SJSA1 (cell line): ENCODE measurements around the gene PLEKHG2. TPM values are rescaled to one million over a fixed set of nuclear protein-coding genes. Genes with fewer than 3 reads are reported as not detected.
A peak's percentile ranks its signal among the peaks of the same experiment; 100 is the strongest.

Source experiments
- DNase-seq, 2 experiments: peaks; one replicate each; pipeline ENCODE4 v3.0.0-alpha.2; 2015 to 2020; ENCODE audit warnings: low spot score in 2 of 2, low read depth in 1 of 2
- H3K27ac ChIP-seq: fragments of 250-450 bp; sonication (Bioruptor Pico); 2 replicates; pipeline ENCODE4 v1.5.1; 2020; ENCODE audit warnings: mild to moderate bottlenecking, moderate library complexity
- H3K27me3 ChIP-seq: fragments of 250-450 bp; sonication (Bioruptor Pico); replicated peaks from 2 replicates; pipeline ENCODE4 v1.5.1; 2020; ENCODE audit warnings: mild to moderate bottlenecking, moderate library complexity
- H3K36me3 ChIP-seq: fragments of 250-450 bp; sonication (Bioruptor Pico); 2 replicates; pipeline ENCODE4 v1.5.1; 2020; ENCODE audit warnings: mild to moderate bottlenecking
- H3K4me1 ChIP-seq: fragments of 250-450 bp; sonication (Bioruptor Pico); replicated peaks from 2 replicates; pipeline ENCODE4 v1.6.1; 2021; ENCODE audit warnings: mild to moderate bottlenecking
- H3K4me3 ChIP-seq: fragments of 250-450 bp; sonication (Bioruptor Pico); 2 replicates; pipeline ENCODE4 v1.5.1; 2020; ENCODE audit warnings: mild to moderate bottlenecking
- H3K9me3 ChIP-seq: fragments of 250-450 bp; sonication (Bioruptor Pico); replicated peaks from 2 replicates; pipeline ENCODE4 v1.5.1; 2020; ENCODE audit warnings: mild to moderate bottlenecking
- total RNA-seq: library from RNA; depleted of rRNA; stranded (reverse); fragments of >200 nt; shearing (Covaris generic); gene quantifications from 2 replicates; pipeline ENCODE4 v1.2.3, GENCODE V29; 2014

The PLEKHG2 gene
- total RNA-seq, 1 experiment from 2014 or later = 17.9 TPM

DNA sequence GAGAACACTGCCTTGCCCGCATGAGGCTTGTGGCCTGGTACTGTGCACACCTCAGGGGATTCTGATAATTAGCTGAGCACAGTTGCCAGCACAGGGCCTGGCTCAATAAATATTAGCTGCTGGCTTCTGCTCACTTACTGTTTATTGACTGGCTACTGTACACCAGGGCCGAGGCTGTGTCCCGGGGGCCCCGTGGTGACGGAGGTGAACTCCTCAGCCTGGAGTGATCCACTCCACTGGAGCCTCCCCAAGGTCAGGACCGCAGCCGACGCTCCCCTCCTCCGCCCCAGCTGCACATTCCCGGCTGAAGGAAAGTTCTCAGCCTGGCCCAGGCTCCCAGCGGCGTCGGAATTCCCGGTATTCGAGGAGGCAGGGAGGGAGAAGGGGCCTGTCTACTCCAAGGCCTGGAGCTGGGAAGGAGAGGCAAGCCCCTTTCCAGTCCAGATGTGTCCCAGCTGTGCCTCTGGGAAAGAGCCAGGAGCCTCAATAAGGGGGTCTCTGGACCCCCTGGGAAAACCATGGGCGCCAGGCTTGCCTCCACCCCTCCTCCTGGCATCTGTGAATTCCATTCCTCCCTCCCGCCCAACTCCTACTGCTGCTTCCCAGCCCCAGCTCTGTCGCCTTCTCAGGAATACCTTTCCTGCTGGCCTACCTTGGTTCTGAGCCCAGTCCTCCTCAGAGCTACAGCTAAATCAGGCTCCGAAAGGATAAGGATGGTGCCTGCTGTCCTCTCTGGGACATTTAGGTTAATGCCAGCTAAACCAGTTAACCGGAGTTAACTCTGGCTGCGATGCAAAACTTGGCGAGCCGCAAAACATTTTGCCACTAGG, 16.0 kb downstream of the PLEKHG2 start:
- no peaks in the 10 kb centered on the region for H3K27me3 ChIP-seq
- no peak overlapping the region for H3K4me3 ChIP-seq
- H3K9me3 ChIP-seq = no peaks in the 10 kb centered on the region
- peak; percentile 73 to 79 for DNase-seq
- peaks cover 29% of the 10 kb centered on the region for H3K4me1 ChIP-seq
- peaks cover 47% of the 10 kb centered on the region for H3K36me3 ChIP-seq
- peak overlapping the region; percentile 46 for H3K27ac ChIP-seq

DNA sequence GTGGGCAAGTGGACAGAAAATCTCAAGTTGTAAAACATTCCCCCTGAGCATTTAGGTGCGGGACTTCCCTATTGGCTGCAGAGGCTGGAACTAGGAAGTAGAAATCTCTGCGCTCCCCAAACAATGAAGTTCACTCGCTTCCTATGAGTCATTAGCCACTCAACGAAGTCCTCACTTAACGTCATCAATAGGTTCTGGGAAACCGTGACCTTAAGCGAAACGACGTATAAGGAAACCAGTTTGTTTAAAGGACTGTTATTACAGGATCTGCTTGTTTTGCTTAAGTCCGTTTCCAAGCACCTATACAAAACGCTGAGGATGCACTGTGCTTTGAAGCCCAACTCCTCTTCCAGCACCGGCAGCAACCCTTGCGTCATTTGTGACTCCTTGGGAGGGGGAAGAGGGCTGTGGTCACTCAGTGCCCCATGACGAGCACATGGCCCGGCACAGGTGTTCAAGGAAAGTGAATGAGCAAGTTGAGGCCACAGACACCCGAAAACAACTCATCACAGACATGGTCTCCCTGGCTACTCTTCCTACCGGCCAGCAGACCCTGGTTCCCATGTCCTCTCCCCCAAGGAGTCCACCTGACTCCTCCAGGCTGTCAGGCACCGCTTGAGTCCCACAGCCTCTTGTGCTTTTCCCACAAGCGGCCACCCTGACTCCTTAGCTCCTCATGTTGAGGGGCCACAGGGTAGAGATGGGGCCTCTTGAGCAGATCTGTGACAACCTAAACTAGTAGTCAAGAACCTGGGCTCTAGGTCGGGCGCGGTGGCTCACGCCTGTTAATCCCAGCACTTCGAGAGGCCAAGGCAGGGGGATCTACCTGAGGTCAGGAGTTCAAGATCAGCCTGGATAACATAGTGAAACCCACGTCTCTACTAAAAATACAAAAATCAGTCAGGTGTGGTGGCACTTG, 18.5 kb downstream of the PLEKHG2 start:
- H3K36me3 ChIP-seq = peaks cover 46% of the 10 kb centered on the region
- peak; percentile 73 to 81 for DNase-seq
- H3K4me3 ChIP-seq = no peak overlapping the region
- H3K27ac ChIP-seq = peak overlapping the region; percentile 85
- peaks cover 40% of the 10 kb centered on the region for H3K4me1 ChIP-seq
- no peaks in the 10 kb centered on the region for H3K9me3 ChIP-seq
- H3K27me3 ChIP-seq = no peaks in the 10 kb centered on the region

DNA sequence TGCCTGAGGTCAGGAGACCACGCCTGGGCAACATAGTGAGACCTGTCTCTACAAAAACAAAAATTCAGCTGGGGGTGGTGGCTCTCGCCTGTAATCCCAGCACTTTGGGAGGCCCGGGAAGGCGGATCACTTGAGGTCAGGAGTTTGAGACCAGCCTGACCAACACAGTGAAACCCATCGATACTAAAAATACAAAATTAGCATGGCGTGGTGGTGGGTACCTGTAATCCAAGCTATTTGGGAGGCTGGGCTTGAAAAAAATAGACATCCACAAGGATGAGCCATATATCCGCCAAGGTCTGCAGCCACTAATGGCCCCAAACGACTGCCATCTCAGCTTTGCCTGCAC, 20.2 kb downstream of the PLEKHG2 start:
- Histone ChIP-seq H3K4me1 (peaks cover 44% of the 10 kb centered on the region), H3K27ac (no peak overlapping the region)

DNA sequence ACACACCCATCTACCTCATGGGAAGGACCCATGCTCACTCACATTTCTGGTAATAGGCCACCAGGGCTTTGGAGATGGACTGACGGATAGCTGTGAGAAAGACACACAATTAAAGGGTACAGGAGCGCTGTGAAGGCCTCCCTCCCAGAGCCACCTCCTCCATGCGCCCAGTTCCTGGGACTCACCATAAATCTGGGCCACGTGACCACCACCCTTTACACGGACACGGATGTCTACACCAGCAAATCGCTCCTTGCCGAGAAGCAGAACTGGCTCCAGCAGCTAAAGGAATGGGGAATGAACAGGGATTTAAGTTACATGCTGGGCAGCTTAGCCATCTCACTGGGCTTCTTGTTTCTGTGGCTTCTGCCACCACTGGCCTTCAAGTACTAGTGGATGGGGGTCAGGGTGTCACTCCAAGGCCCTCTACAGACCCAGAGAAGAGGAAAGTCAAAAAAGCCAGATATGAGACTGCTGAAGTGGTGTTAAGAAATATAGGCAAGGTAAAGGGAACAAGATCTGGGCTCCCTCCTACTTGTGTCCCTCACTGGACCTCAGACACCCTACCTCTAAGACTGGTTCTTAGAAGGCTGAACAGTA, 21.1 kb downstream of the PLEKHG2 start:
- no peak overlapping the region for H3K27ac ChIP-seq
- no peak overlapping the region for H3K4me3 ChIP-seq

More for the DNA sequence above, 20.2 kb downstream of the PLEKHG2 start:
- Histone ChIP-seq H3K36me3 (peaks cover 46% of the 10 kb centered on the region), H3K4me3 (no peak overlapping the region), H3K9me3 (no peaks in the 10 kb centered on the region), H3K27me3 (no peaks in the 10 kb centered on the region)
- no peak for DNase-seq

DNA sequence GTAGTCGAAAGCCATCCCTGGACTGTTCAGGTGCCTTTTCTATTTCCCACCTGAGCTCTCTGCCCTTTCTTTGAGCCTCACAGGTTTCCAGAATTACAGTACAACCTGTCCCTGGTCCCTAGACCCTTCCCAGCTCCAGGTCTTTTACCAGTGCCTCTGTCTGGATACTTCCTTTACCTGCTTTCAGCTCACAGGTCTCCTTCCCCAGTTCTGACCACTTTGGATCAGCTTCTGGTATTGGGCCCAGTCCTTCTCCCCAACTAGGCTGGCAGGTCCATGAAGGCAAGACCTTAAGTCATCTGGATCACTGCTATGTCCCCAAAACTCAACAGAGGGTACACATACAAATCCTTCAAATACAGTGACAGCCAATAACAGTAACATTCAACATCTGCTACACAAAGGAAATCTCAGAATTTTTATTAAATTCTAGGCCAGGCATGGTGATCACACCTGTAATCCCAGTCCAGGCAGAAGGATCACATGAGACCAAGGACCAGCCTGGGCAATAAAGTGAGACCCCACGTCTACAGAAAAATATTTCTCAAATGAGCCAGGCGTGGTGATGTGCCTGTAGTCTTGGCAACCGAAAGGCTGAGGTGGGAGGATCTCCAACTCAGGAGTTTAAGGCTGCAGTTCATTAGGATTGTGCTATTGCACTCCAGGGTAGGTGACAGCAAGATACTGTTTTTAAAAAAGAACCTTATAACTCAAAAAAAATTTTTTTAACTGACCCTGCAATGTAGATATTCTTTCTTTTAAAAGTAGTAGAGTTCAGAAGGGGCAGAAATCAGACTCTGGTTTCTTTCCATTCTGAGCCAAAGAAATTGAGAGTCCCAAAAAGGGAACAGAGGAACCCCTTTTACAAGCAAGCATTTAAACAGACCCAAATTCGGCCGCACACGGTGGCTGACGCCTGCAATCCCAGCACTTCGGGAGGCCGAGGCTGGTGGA, 21.9 kb downstream of the PLEKHG2 start:
- Histone ChIP-seq H3K27ac (peak overlapping the region; percentile 71; the same call in 1 of the 2 replicates), H3K4me1 (peaks cover 29% of the 10 kb centered on the region), H3K27me3 (no peaks in the 10 kb centered on the region), H3K9me3 (no peaks in the 10 kb centered on the region), H3K4me3 (peak overlapping the region; percentile 75), H3K36me3 (peaks cover 46% of the 10 kb centered on the region)
- no peak for DNase-seq

More for the DNA sequence above, 21.1 kb downstream of the PLEKHG2 start:
- H3K36me3 ChIP-seq = peaks cover 46% of the 10 kb centered on the region
- DNase-seq = no peak
- no peaks in the 10 kb centered on the region for H3K9me3 ChIP-seq
- H3K4me1 ChIP-seq = peaks cover 35% of the 10 kb centered on the region
- no peaks in the 10 kb centered on the region for H3K27me3 ChIP-seq

DNA sequence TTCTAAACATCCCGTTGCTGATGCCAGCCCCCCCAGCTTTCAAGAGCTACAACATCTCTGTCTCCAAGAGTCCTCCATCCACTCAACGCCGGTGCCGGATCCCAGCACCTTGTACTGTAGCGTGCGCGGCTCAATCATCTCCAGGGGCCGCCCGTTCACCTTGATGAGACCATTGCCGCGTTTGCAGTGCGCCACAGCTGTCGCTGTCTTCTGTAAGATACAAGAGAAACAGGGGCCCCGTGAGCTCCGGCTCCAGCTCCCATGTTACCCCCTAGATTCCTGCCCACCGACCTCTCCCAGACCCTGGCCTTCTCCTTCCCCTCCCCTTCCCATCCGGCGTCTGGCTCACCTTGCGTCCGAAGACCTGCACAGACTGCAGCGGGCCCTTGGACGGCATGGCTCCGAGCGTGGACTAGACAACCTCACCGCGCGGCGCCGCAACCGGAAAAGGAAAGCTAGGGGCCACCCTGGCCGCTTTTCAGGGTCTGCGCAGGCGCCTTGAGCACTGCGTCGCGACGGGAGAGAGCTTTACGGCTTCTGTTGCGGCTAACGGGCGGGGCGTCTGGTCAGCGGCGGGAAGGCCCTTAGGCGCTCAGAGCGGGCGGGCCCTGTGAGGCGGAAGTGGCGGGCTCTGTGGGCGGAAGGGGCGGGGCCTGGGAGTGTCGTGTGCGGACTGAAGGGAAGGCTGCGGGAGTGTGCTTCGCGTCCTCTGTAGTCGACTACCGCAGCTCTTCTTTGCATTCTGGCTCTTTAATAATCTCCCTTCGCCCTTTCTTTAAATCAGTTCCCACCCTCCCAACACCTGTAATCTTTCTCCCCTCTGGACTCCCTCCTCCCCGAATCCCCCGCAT, 23.3 kb downstream of the PLEKHG2 start, which contains the start of gene RPS16:
RPS16 (minus strand) TSS at position 451 of the 851 bp plus-strand sequence; CDS start at position 397, 54 bp downstream.
- DNase-seq = peak; percentile 96 to 99
- Histone ChIP-seq H3K4me1 (peaks cover 28% of the 10 kb centered on the region), H3K36me3 (peaks cover 46% of the 10 kb centered on the region), H3K27me3 (no peaks in the 10 kb centered on the region), H3K9me3 (no peaks in the 10 kb centered on the region), H3K4me3 (peak within 1 kb of the TSS; percentile 75), H3K27ac (peak within 1 kb of the TSS; percentile 71)

DNA sequence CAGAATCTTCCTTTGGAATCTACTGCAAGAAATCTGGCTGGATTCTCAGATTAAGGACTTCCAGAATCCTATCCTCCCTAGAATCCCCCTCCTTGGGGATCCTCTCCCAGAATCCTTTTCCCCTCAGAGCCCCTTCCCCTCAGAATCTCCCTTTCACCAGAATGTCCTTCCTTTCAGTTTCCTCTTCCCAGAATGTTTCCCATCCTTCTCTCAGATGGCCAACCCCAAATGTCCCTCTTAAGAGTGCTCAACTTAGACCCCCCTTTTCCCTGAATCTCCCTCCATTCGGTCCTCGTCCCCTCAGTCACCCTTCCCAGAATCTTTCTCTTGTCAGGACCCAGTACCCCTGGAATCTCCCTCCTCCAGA, 23.9 kb downstream of the PLEKHG2 start:
- H3K4me1 ChIP-seq = peaks cover 22% of the 10 kb centered on the region
- H3K27ac ChIP-seq = peak overlapping the region; percentile 49
- DNase-seq = no peak
- no peaks in the 10 kb centered on the region for H3K27me3 ChIP-seq
- no peaks in the 10 kb centered on the region for H3K9me3 ChIP-seq
- peak overlapping the region; percentile 75 for H3K4me3 ChIP-seq
- H3K36me3 ChIP-seq = peaks cover 42% of the 10 kb centered on the region

DNA sequence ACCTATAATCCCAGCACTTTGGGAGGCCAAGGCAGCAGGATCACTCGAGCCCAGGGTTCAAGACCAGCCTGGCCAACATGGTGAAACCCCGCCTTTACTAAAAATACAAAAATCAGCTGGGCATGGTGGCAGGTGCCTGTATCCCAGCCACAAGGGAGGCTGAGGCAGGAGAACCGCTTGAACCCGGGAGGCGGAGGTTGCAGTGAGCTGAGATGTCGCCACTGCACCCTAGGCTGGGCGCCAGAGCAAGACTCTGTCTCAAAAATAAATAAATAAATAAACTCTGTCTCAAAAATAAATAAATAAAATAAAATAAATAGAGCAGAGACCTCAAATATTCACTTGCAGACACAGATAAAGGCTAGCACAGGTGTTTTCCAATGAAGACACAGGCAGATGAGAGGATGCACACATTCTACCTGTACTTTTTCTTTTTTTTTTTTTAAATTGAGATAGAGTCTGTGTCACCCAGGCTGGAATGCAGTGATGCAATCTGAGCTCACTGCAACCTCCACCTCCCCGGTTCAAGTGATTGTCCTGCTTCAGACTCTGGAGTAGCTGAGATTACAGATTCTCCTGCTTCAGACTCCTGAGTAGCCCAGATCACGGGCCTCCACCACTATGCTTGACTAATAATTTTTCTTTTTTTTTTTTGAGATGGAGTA, 25.9 kb downstream of the PLEKHG2 start:
- peaks cover 21% of the 10 kb centered on the region for H3K4me1 ChIP-seq
- no peak overlapping the region for H3K4me3 ChIP-seq
- no peaks in the 10 kb centered on the region for H3K27me3 ChIP-seq
- no peaks in the 10 kb centered on the region for H3K9me3 ChIP-seq
- H3K27ac ChIP-seq = no peak overlapping the region
- no peak for DNase-seq
- H3K36me3 ChIP-seq = peaks cover 23% of the 10 kb centered on the region

DNA sequence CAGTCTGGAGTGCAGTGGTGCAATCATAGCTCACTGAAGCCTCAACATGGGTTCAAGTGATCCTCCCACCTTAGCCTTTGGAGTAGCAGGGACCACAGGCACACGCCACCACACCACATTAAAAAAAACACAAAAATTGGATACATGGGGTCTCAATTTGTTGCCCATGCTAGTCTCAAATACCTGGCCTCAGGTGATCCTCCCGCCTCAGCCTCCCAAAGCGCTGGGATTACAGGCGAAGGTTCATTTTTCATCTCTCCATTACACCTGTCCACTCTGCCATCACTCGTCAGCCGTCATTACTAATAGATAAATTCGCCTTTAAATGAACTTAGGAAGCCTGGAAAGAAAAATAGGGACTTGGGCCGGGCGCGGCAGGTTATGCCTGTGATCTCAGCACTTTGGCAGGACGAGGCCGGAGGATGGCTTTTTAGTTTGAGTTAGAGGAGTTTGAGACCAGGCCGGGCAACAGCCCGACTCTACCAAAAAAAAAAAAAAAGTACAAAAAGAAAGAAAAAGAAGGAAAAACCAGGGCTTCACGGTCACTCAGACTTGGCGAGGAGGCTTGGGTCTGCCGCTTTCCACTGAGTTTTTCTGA, 32.2 kb downstream of the PLEKHG2 start:
- Histone ChIP-seq H3K4me1 (peaks cover 26% of the 10 kb centered on the region), H3K27me3 (no peaks in the 10 kb centered on the region), H3K27ac (peak overlapping the region; percentile 76), H3K9me3 (no peaks in the 10 kb centered on the region), H3K36me3 (peaks cover 27% of the 10 kb centered on the region), H3K4me3 (peak overlapping the region; percentile 68)
- no peak for DNase-seq

DNA sequence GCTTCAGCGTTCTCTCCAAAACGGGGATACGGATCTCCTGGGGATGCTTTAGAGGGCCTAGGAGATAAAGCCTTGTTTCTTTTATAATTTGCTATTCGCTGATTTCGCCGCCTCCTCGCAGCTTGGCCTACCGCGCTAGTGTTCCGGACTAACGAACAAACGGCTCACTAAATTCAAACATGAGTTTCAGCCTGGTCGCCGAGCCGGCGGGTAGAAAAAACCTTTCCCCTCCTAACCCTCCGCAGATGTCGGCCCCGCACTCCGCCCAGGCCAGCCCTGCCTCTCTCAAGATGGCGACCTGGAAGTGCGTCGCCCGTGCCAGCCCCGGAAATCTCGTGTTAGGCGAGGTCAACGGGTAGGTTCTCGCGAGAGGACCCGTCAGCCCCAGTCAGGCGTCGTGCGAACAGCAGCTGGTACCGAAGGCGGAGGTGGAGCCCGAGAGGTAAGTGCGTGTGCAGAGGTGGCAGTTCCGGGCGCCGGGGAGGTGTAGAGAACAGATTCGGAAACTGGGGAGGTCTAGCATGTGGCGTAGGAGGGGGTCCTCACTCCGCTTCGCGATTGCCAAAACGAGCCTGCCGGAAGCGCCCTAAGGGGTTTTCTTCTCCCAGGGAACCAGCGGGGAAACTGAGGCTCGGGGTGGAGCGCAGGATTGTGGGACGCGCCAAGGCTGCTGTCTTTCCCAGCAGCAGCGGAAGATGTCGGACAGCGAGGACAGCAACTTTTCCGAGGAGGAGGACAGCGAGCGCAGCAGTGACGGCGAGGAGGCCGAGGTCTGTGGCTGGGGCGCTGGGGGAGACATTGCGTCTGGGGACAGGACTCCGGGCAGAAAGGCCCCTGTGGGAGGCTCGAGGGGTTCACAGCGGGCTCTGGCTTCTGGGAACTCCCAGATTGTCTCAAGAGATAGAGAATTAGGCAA, 33.0 kb downstream of the PLEKHG2 start, which contains the start of gene SUPT5H:
SUPT5H (plus strand) TSS at position 387 of the 916 bp plus-strand sequence; CDS start at position 696, 309 bp downstream.
- H3K4me1 ChIP-seq = peaks cover 22% of the 10 kb centered on the region
- peak; percentile 92 to 97 for DNase-seq
- H3K36me3 ChIP-seq = peaks cover 29% of the 10 kb centered on the region
- H3K27ac ChIP-seq = peak within 1 kb of the TSS; percentile 76
- H3K4me3 ChIP-seq = peak within 1 kb of the TSS; percentile 68
- no peaks in the 10 kb centered on the region for H3K27me3 ChIP-seq
- no peaks in the 10 kb centered on the region for H3K9me3 ChIP-seq
